Measurements from ENCODE around the gene AFF4.

DNA sequence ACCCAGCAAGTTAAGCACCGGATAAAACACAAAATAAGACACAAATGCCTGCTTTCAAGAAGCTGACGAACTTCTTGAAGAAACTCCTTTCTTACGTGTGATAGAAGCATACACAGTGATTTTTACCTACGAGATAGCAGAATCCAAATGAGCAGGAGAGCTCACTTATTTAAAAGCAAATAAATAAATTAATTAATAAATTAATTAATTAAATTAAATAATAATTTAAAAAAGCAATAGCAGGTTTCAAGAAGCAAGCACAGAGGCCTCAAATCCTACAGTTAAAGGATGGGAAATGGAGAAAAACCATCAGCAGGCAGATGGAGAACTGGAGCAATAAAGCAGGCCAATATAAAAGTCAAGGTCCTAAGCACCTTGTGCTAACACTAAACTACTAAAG lies 72.6 kb downstream of the AFF4 start:
- TF ChIP-seq, protein P1, sequence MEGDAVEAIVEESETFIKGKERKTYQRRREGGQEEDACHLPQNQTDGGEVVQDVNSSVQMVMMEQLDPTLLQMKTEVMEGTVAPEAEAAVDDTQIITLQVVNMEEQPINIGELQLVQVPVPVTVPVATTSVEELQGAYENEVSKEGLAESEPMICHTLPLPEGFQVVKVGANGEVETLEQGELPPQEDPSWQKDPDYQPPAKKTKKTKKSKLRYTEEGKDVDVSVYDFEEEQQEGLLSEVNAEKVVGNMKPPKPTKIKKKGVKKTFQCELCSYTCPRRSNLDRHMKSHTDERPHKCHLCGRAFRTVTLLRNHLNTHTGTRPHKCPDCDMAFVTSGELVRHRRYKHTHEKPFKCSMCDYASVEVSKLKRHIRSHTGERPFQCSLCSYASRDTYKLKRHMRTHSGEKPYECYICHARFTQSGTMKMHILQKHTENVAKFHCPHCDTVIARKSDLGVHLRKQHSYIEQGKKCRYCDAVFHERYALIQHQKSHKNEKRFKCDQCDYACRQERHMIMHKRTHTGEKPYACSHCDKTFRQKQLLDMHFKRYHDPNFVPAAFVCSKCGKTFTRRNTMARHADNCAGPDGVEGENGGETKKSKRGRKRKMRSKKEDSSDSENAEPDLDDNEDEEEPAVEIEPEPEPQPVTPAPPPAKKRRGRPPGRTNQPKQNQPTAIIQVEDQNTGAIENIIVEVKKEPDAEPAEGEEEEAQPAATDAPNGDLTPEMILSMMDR (IDR thresholded peaks at IDR 0.05; ENCODE audit: poor library complexity), result no peak
- TF ChIP-seq EZH2 (IDR thresholded peaks at IDR 0.05; ENCODE audit: borderline replicate concordance) (no peak), EZH2phosphoT487 (IDR thresholded peaks at IDR 0.05; ENCODE audit: low read depth, severe bottlenecking, unreplicated experiment) (no peak)
